GM21360 (cell line): ENCODE results near the gene DNAJC18.
"Not testable (repeated sequence)": the region's sequence is repeated elsewhere in the genome, so short reads cannot be mapped to it uniquely, and the experiment has no call there.

ENCODE experiments used
- ATAC-seq: cut with Tn5 transposase; IDR thresholded peaks from one replicate; pipeline ENCODE4 v1.9.1; 2021; ENCODE audit warnings: mild to moderate bottlenecking, moderate library complexity; ENCODE audit not compliant: unreplicated experiment

Gene DNAJC18

DNA sequence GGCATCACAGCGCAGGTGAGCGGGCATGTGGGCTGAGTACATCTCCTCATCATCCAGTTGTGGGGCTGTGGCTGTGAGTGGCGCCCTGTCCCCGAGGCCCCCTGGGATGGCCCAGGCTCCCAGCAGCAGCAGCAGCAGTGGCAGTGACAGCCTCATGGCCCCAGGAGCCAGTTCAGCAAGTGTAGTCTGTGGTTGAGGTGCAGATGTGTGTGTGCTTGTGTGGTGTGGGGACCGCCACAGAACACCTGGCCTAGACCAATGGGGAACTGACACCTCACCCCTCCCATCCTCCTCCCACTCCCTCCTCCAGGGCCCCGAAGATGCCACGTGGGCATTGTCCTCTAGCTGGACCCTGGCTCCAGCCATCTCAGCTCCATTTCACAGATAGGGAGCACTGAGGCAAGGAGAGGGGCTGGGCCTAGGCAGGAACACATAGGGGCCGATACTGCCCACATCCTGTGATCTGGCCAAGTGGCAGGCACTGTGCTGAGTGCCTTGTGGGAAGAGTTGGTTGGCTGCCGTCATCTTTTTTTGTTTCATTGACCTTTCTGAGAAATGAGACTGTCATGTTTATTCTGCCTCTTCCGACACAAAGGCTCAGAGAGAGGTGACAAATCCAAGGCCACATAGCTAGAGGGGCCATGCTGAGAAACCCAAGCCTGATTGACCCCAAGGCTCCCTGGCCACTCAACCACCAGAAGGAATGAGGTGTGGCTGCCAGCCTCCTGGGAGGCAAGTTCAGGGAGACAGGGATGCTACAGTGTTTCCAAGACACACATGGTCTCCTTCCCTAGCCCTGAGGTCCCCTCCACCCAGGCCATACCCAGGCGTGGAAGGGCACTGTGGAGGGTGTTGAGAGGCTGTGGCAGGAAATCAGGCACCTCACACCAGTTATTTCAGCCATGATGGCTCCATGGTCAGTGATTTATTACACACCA, 49.4 kb downstream of the DNAJC18 start, which contains the start of gene MZB1:
Gene MZB1, minus strand, starts transcription at position 213 of the 938 bp plus-strand sequence. Its CDS starts 57 bp downstream, at position 156.
- peak; percentile 24 for ATAC-seq

DNA sequence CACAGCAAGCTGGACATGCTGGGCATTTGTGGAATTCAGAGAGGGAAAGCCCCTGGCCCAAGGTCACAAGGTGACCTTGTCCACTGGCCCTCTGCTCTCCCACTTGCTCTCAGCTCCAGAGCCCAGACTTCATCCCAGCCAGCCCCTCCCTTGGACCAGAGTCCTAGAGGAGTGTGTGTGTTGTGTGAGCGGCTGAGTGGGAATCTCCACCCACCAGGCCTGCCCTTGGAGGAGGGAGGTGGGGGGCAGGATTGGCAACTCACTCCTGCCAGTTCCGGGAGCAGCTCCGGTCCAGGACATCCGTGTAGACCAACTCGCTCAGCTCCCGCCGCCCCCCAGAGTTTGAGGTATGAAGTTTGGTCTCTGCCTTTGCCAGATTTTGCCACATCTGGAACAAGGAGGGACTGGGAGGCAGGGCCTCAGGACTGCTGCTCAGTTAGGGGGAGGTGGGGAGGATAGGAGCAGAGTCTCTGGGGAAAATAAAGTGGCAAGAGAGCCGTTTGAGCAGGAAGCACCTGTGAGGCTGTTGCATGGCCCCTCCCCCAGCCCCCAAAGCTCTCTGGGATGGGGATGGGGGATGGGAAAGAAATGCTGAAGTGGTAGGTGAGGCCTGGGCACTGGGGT, 51.0 kb downstream of the DNAJC18 start:
- no peak for ATAC-seq

DNA sequence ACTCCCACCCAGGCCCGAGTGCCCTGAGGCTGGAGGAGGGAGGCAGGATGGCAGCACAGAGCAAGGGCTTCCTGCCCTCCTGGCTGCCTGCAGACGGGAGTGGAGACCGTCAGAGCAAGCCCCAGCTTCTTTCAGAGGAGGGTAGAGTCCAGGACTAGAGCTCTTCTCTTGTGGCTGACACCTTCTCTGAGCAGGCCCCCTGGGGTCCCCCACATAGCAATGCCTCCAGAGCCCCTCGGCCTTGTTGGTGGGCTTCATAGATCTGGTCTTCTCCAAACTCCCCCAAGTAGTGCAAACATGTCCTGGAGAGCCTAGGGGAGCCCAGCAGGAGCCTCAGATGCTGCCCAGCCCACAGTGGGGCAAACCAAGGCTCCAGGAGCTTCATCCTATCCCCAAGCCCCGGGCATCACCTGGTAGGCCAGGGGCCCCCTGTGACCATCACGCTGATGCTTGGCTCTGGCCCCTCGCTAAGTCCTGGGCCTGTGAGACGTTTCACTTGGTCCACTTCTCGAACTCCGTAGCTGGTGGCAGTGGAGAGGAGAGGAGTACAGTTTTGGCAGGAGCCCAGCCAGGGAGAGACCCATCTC, 51.6 kb downstream of the DNAJC18 start:
- ATAC-seq = no peak

DNA sequence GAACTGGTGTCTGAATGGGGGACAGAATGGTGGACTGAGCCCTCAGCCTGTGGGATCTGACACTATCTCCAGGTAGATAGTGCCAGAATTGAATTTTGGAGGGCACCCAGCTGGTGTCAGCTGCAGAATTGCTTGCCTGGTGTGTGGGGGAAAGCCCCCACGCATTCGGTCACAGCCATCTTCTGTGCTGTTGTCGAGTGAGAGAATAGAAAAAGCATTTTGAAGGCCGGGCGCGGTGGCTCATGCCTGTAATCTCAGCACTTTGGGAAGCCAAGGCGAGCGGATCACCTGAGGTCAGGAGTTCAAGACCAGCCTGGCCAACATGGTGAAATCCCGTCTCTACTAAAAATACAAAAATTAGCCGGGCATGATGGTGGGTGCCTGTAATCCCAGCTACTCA, 52.4 kb downstream of the DNAJC18 start:
- ATAC-seq = not testable (repeated sequence)

- ATAC-seq = no peak
Measured at GRCh38 chr5:139386050-139386438, 53.3 kb downstream of the DNAJC18 start.

DNA sequence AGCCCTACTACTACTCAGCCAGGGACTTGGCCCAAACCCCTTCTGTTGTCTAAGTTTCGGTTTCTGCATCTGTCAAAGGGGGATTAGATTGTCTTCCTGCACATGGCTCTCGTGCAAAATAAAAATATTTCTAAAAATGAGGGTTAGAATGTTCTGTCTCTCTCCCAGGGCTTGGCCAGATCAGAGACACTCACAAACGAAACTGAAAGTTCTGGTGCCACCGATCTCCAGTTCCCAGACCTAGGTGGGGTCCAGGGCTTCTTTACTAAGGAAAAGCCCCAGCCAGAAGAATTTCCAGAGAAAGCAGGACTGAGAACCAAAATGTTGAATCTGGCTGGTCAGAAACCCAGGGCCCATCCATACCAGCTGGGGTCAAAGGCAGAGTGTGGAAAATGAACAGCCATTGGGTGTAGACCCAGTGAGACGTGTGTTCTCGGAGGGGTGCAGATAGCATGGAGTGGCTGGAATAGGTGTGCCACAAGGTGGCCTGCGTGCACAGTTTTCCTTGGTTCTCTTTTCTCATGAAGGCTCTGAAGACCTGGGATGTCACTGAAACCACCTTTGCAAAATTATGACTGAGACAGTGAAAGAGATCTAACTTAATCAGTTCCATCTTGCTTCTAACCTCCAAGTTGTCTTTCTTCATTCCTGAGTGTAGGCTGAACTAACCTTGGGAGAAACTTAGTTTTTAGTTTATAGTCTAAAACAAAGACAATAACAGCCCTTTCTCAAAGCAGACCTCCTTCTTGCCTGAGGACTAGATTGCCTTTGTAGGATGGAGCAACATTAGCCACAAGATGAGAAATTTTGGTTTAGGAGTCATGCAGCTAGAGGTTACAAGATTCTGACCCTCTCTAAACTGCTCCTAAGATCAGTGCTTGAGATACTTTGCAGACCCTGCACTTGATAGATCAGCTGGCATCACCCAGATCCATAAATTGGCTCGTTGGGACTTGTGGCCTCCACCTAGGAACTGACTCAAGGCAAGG, 54.0 kb downstream of the DNAJC18 start:
- no peak for ATAC-seq

DNA sequence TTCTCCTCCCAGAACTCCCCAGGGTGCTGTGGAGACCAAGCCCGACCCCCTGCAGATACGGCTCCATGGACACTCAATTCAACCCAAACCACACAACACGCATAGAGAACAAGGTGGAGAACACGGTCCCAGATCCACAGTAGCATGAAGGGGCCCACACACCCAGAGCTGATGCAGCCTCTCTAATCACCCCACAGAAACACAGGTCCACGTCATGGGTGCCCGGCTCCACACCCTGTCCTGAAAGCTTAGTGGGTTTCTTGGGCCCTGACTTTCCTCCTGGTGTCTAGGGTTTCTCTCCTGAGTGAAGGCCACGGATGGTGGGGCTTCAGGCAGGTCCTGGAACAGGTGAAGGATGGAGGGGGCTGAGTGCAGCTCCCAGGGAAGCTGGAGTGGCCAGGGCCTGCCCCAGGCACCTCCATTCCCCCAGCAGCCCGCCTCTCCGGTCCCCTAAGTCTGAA, 54.7 kb downstream of the DNAJC18 start:
- no peak for ATAC-seq

DNA sequence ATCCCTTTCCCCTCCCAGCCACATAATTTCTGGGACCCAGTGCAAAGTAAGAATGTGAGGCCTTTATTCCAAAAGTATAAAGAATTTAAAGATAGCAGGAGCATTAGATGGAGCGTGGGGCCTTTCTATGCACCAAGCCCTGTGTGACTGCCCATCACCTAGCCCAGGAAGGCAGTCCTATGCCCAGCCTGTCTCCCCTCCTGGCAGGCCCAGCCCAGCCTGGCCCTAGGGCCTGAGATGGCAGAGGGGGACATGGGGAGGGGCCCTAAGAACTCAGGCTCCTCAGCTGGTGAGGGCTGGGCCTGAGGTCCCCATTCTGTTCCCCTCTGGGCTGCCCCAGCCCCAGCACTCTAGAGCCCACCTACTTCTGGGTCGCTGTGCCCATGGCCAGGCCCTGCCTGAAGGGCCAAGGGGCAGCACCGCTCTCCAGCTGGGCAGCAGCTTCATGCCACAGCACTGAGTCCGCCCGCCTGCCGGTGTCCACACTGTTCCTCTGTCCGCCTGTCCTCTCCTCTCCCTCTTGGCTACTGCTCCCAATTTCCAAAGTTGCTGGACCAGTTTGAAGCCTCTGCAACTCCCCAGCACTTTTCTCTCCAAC, 55.2 kb downstream of the DNAJC18 start:
- no peak for ATAC-seq

GRCh38 chr5:139383275-139383992, 55.9 kb downstream of the DNAJC18 start, which contains the start of gene SLC23A1:
Gene SLC23A1 (minus strand): TSS chr5:139383297. CDS start chr5:139383253, 44 bp downstream.
- no peak for ATAC-seq

DNA sequence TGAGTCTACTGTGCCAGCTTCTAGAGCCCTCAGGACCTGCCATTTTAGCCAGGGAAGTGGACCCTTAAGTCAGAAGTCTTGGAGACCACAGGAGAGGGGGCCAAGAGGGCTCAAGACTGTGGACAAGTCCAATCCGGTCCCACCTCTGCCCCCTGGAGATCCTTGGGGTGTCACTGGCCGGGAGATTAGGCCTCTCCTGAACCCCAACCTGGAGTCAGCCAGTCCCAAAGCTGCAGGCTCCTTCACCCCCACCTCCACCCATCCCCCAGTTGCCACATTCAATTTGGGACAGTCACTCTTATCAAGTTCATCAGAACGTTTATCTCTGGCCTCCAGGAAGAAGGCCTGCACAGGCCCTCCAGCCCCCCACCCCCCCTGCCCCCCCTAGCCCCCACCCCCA, 56.5 kb downstream of the DNAJC18 start:
- no peak for ATAC-seq

DNA sequence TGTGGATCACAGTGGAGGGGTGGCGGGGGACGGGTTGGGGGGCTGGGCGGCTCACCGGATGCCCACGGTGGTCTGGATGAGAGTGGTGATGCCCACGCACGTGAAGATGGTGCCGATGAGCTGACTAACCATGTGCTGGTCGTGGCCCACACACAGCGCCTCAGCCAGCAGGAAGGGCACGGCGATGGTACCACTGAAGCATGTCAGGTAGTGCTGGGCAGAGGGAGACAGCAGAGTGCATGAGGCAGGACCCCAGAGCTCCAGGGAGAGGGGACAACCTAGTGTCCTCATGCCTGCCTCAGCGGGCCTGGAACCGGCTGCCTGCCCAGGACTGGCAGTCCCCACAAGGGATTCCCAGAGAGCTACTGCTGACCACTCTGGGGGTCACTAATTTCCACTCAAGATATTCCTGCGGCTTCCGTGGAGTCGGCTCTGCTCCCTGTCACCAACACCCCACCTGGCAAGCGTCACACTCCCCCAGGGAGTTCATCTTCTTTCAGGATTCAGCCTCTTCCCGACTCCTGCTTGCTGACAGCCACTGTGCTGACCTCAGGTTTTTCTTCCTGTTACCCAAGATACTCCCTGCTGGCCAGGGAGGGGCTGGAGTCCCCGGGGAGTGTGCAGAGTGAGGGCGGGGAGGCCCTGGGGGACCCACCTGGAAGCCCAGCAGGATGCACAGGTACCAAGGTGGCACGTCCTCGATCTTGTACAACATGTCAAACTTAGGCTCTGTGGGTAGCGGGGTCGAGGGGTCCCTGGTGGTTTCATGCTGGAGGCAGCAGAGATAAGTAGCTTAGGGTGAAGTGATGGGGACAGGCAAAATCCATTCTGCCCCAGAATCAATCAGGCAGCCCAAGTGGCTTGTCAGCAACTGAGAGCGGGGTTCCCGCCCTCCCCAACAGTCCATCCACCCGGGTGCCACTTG, 57.2 kb downstream of the DNAJC18 start:
- no peak for ATAC-seq

GRCh38 chr5:139379626-139380449, 59.5 kb downstream of the DNAJC18 start:
- ATAC-seq = no peak

DNA sequence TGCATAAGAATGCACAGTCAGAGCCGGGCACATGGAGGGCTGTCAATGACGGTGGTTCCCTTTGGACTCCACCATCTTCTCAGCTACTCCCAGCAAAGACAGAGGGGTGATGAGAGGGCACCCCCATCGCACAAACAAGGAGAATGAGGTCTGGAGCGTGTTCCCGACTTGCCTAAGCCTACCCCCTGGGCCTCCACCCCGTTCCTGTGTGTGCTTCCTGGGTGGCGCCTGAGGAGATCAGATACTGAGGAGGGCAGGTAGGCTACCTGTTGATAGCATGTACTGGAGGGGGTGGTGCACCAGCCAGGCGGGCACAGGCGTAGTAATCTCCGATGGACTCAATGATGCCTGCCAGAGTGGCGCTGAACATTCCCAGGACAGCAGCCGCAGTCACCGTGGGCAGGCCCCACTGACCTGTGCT, 60.4 kb downstream of the DNAJC18 start:
- no peak for ATAC-seq

DNA sequence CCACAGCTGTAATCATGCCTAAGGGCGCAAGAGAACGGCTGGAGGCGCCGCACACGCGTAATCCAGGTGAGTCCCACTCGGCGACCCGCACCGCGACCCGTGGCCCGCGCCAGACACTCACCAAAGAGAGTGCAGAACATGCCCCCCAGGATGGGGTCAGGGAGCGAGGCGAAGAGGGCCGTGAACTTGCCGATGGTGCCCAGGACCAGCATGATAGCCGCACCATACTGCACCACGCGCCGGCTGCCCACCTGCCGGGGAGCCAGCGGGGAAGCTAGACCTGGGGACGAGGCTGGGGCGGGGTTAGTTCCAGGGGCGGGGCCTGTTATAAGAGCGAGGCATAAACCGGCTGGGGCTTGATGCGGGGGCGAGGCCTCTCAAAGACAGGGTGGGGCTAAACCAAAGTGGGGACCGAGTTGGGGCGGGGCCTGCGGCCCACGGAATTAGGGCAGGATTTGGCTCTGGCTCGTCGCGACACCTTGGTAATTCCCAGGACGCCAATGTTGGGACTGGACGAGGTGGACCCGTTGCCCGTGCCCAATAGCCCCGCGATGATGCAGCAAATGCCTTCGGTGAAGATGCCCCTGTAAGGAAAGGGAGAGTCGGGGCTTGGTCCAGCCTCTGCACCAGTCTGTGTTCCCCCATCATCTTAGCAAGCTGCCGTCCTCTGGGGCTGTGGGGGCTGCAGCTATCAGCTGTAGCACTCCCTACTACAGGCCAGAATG, 61.1 kb downstream of the DNAJC18 start:
- ATAC-seq = no peak

DNA sequence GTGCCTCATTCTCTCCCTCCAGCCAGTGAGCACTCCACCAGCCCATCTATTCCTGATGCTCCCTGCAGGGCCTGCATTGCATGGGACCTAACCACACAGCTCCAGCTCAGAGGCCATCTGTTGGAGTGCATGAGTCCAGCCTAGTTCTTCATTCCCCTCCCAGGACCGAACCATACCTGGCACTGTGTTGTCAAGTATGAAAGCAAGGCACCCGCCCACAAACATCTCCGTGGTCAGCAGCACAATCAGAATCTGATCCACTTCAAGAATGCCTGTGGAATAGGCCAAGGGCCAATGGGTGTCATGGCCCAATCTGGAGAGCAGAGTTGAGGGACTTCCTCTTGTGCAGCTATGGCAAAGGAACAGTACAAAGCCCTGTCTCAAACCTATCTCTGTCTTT, 62.1 kb downstream of the DNAJC18 start:
- ATAC-seq = no peak

DNA sequence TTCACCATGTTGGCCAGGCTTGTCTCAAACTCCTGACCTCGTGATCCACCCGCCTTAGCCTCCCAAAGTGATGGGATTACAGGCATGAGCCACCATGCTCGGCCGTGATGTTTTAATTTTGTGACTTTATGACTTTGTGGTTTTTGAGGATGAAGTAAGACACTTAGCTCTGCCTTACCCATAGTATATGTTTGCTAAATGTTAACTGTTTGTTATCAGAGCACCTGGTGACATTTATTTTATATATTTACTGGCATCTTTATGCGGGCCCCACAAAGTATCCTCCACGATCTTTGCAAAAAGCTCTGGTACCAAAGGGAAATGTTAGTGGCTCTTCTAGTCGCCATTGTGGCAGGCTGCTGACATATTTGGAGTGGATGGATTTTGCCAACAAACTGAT, 63.0 kb downstream of the DNAJC18 start:
- ATAC-seq = no peak

- no peak for ATAC-seq
Measured at GRCh38 chr5:139374909-139375308, 64.4 kb downstream of the DNAJC18 start.
